ENCODE data around the gene FCRLB.

DNA sequence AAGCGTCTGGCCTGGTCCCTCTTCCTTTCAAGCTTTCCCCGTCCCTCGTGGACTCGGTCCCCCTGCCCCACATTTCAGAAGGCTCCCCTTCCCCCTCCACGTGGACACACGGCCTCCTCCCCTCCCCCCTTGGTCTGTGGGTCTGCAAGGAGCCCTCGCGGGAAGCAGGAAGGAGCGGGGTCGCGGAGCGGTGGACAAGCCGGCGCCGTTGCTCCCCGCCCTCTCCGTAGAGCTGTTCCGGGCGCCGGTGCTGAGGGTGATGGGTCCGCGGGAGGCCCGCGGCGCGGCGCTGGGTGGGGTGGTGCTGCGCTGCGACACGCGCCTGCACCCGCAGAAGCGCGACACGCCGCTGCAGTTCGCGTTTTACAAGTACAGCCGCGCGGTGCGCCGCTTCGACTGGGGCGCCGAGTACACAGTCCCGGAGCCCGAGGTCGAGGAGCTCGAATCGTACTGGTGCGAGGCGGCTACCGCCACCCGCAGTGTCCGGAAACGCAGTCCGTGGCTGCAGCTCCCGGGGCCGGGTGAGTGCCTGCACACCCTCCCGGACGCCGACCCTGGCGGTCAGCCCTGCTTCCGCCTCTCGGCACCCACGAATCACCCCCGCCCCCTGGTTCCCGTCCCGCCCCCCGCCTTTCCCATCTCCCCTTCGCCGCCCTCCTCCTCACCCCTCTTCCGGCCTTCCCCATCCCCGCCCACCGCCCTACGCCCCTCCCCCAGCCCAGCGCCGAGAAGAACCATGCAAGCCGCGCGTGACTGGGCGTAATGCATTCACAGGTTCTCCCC, 5.3 kb downstream of the FCRLB start:
- TF ChIP-seq, protein P1, sequence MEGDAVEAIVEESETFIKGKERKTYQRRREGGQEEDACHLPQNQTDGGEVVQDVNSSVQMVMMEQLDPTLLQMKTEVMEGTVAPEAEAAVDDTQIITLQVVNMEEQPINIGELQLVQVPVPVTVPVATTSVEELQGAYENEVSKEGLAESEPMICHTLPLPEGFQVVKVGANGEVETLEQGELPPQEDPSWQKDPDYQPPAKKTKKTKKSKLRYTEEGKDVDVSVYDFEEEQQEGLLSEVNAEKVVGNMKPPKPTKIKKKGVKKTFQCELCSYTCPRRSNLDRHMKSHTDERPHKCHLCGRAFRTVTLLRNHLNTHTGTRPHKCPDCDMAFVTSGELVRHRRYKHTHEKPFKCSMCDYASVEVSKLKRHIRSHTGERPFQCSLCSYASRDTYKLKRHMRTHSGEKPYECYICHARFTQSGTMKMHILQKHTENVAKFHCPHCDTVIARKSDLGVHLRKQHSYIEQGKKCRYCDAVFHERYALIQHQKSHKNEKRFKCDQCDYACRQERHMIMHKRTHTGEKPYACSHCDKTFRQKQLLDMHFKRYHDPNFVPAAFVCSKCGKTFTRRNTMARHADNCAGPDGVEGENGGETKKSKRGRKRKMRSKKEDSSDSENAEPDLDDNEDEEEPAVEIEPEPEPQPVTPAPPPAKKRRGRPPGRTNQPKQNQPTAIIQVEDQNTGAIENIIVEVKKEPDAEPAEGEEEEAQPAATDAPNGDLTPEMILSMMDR (IDR thresholded peaks at IDR 0.05; ENCODE audit: extremely low read depth in 1 of 2, insufficient read depth in 1 of 2, low read depth in 1 of 2, low read length in 2 of 2): no peak
- TF ChIP-seq EZH2 (IDR thresholded peaks at IDR 0.05; ENCODE audit: borderline replicate concordance, low read depth, low read length, severe bottlenecking) (no peak), POLR2A (IDR thresholded peaks at IDR 0.05; ENCODE audit: low read depth, low read length) (peak; percentile 62), FOS (IDR thresholded peaks at IDR 0.05; ENCODE audit: borderline replicate concordance, insufficient read depth, low read length) (no peak), MYC (IDR thresholded peaks at IDR 0.05; ENCODE audit: low read depth, low read length) (no peak), GATA2 (IDR thresholded peaks at IDR 0.05; ENCODE audit: insufficient read depth, insufficient read length, low read depth, low read length) (no peak), POLR2AphosphoS5 (IDR thresholded peaks at IDR 0.05; ENCODE audit: insufficient read depth, low read depth, low read length) (no peak), JUN (IDR thresholded peaks at IDR 0.05; ENCODE audit: borderline replicate concordance, insufficient read depth, insufficient read length, low read depth) (no peak)
- TF ChIP-seq, protein P2, sequence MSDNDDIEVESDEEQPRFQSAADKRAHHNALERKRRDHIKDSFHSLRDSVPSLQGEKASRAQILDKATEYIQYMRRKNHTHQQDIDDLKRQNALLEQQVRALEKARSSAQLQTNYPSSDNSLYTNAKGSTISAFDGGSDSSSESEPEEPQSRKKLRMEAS (IDR thresholded peaks at IDR 0.05; ENCODE audit: insufficient read depth, insufficient read length): no peak

Measured in endothelial cell of umbilical vein (primary cell).